Tibial artery (tissue), 4 donors: ENCODE data around the gene TBX15.

ENCODE experiments used
- DNase-seq, 2 donors: peaks; one replicate each; pipeline ENCODE4 v3.0.0-alpha.2; 2019
- H3K27ac ChIP-seq, 2 donors: fragments of 200-600 bp; sonication (generic) in 1 of 2; 1 replicate in 1 of 2; 2 replicates in 1 of 2; pipeline ENCODE4 v1.5.1; 2018 to 2019; ENCODE audit warnings: mild to moderate bottlenecking in 1 of 2
- H3K27me3 ChIP-seq, 2 donors: fragments of 200-600 bp; sonication (generic) in 1 of 2; one replicate each; pipeline versions ENCODE4 v1.5.1 to v1.6.0; 2016 to 2019
- H3K36me3 ChIP-seq, 3 donors: fragments of 200-600 bp; sonication (generic) in 2 of 3; one replicate each; pipeline ENCODE4 v1.5.1; 2016 to 2019; ENCODE audit warnings: mild to moderate bottlenecking in 2 of 3
- H3K4me1 ChIP-seq, 4 donors: fragments of 200-600 bp; sonication (generic) in 2 of 4; 1 replicate in 3 of 4; 2 replicates in 1 of 4; pipeline ENCODE4 v1.5.1; 2016 to 2019
- H3K4me3 ChIP-seq, 2 donors: fragments of 200-600 bp; sonication (generic) in 1 of 2; 1 replicate in 1 of 2; 2 replicates in 1 of 2; pipeline ENCODE4 v1.5.1; 2018 to 2019; ENCODE audit warnings: mild to moderate bottlenecking in 2 of 2
- H3K9me3 ChIP-seq, 3 donors: fragments of 200-600 bp; sonication (generic) in 1 of 3; one replicate each; pipeline ENCODE4 v1.5.1; 2016 to 2019
- CTCF ChIP-seq, 2 experiments: fragments of 200-600 bp in 1 of 2; fragments of 450-650 bp in 1 of 2; IDR thresholded peaks; one replicate each; pipeline ENCODE4 v1.5.1; 2017 to 2019; ENCODE audit warnings: antibody characterized with exemption in 2 of 2, mild to moderate bottlenecking in 1 of 2, moderate library complexity in 1 of 2
- intact Hi-C: fragments of 100-400 bp; cut with DNase I; formaldehyde crosslinking; loops from one replicate; pipeline ENCODE4 v1.15.0; 2023; ENCODE audit warnings: low total_unique reads

Gene TBX15

GRCh38 chr1:119005724-119006405, 17.7 kb upstream of the TBX15 start:
- Histone ChIP-seq H3K27me3 (peaks cover 4 to 31% of the 10 kb centered on the region in 2 donors), H3K4me3 (no peak overlapping the region), H3K9me3 (peaks cover 0 to 8% (median 8%) of the 10 kb centered on the region in 3 donors), H3K27ac (no peak overlapping the region), H3K4me1 (peaks cover 3 to 37% (median 21%) of the 10 kb centered on the region in 4 donors), H3K36me3 (no peaks in the 10 kb centered on the region)
- intact Hi-C loops: loop anchor here (5.0 kb wide), 1 partner anchor 854 kb away; no protein-coding TSS in a partner anchor
- TF ChIP-seq CTCF (IDR thresholded peaks at IDR 0.05): no peak
- DNase-seq: no peak

GRCh38 chr1:119004781-119005180, 16.6 kb upstream of the TBX15 start:
- TF ChIP-seq CTCF (IDR thresholded peaks at IDR 0.05): no peak
- Histone ChIP-seq H3K4me3 (no peak overlapping the region), H3K27me3 (peaks cover 4 to 31% of the 10 kb centered on the region in 2 donors), H3K4me1 (peaks cover 3 to 48% (median 28%) of the 10 kb centered on the region in 4 donors), H3K36me3 (no peaks in the 10 kb centered on the region), H3K9me3 (peaks cover 0 to 8% (median 8%) of the 10 kb centered on the region in 3 donors), H3K27ac (no peak overlapping the region)
- DNase-seq: no peak
- intact Hi-C loops: loop anchor here (5.0 kb wide), 1 partner anchor 852 kb away; no protein-coding TSS in a partner anchor

GRCh38 chr1:119004129-119004527, 16.0 kb upstream of the TBX15 start:
- Histone ChIP-seq H3K4me1 (peaks cover 3 to 48% (median 29%) of the 10 kb centered on the region in 4 donors), H3K9me3 (peaks cover 0 to 8% (median 8%) of the 10 kb centered on the region in 3 donors), H3K27ac (no peak overlapping the region), H3K4me3 (no peak overlapping the region), H3K36me3 (no peaks in the 10 kb centered on the region), H3K27me3 (peaks cover 4 to 33% of the 10 kb centered on the region in 2 donors)
- intact Hi-C loops: no loop called here
- no peak for DNase-seq
- no peak for TF ChIP-seq CTCF (IDR thresholded peaks at IDR 0.05)

GRCh38 chr1:119003413-119004128, 15.4 kb upstream of the TBX15 start:
- Histone ChIP-seq H3K27ac (no peak overlapping the region), H3K9me3 (peaks cover 0 to 8% (median 8%) of the 10 kb centered on the region in 3 donors), H3K4me1 (peaks cover 3 to 42% (median 26%) of the 10 kb centered on the region in 4 donors), H3K36me3 (no peaks in the 10 kb centered on the region), H3K4me3 (no peak overlapping the region), H3K27me3 (peaks cover 4 to 36% of the 10 kb centered on the region in 2 donors)
- TF ChIP-seq CTCF (IDR thresholded peaks at IDR 0.05): no peak
- intact Hi-C loops: no loop called here
- DNase-seq: no peak

- Histone ChIP-seq H3K4me1 (peaks cover 0 to 30% (median 19%) of the 10 kb centered on the region in 4 donors), H3K4me3 (peak overlapping the region; percentile 58 to 63), H3K27ac (peak overlapping the region; percentile 68 to 80), H3K27me3 (peaks cover 3 to 36% of the 10 kb centered on the region in 2 donors), H3K36me3 (no peaks in the 10 kb centered on the region), H3K9me3 (peaks cover 0 to 8% (median 1%) of the 10 kb centered on the region in 3 donors)
- intact Hi-C loops: no loop called here
- no peak for TF ChIP-seq CTCF (IDR thresholded peaks at IDR 0.05)
- DNase-seq: peak; percentile 81 to 82
Observed at GRCh38 chr1:119002028-119002686, 14.0 kb upstream of the TBX15 start.
